K562 (cell line): ENCODE data around the gene S100A1. TPM values are rescaled to one million over a fixed set of nuclear protein-coding genes. Genes with fewer than 3 reads are reported as not detected.

Experiments
- CC2D1A ChIP-seq: fragments of 450-650 bp; IDR thresholded peaks from 2 replicates; pipeline ENCODE4 v1.6.1; 2017; ENCODE audit warnings: mild to moderate bottlenecking
- ETS2 ChIP-seq: IDR thresholded peaks from 2 replicates; pipeline ENCODE4 v1.6.1; 2016; ENCODE audit warnings: borderline replicate concordance, missing genetic modification characterization, mild to moderate bottlenecking, moderate library complexity, missing compliant biosample characterization; ENCODE audit not compliant: poor library complexity, severe bottlenecking
- FOS ChIP-seq: IDR thresholded peaks from 3 replicates; pipeline ENCODE4 v1.6.1; 2011; ENCODE audit not compliant: insufficient read length; ENCODE audit errors: extremely low read depth
- HNRNPK ChIP-seq: fragments of 200-400 bp; formaldehyde crosslinking; IDR thresholded peaks from one replicate; pipeline ENCODE4 v1.6.1; 2018; ENCODE audit warnings: mild to moderate bottlenecking, low read depth, low read length; ENCODE audit not compliant: poor library complexity, severe bottlenecking
- SMAD4 ChIP-seq: fragments of 250-450 bp; sonication (Bioruptor Pico); conservative IDR thresholded peaks from 2 replicates; pipeline ENCODE4 v1.8.0; 2021; ENCODE audit warnings: inconsistent platforms, mild to moderate bottlenecking, moderate library complexity
- SNRNP70 ChIP-seq: fragments of 200-400 bp; formaldehyde crosslinking; optimal IDR thresholded peaks from 2 replicates; pipeline ENCODE3; 2017; ENCODE audit warnings: low read depth, low read length
- SUPT5H ChIP-seq: fragments of 450-650 bp; IDR thresholded peaks from 2 replicates; pipeline ENCODE4 v1.6.1; 2016
- TBL1XR1 ChIP-seq, 2 experiments: IDR thresholded peaks; 2 replicates each; pipeline ENCODE4 v1.6.1; 2012; ENCODE audit warnings: improper control_type of control experiment in 2 of 2, low read length in 2 of 2, mild to moderate bottlenecking in 1 of 2
- ZKSCAN1 ChIP-seq: fragments of 150-350 bp; IDR thresholded peaks from 2 replicates; pipeline ENCODE4 v1.6.1; 2016; ENCODE audit warnings: low read depth, low read length
- ZNF311 ChIP-seq: fragments of 250-450 bp; sonication (Bioruptor Pico); IDR thresholded peaks from 2 replicates; pipeline ENCODE4 v1.4.0; 2020; ENCODE audit warnings: mild to moderate bottlenecking, moderate library complexity
- ZNF778 ChIP-seq: fragments of 450-650 bp; formaldehyde crosslinking; IDR thresholded peaks from 2 replicates; pipeline ENCODE4 v1.4.0; 2020; ENCODE audit warnings: mild to moderate bottlenecking, moderate library complexity
- polyA plus RNA-seq, 8 experiments: library from polyadenylated mRNA; depleted of rRNA in 4 of 8; stranded (reverse) in 5 of 8; unstranded in 3 of 8; fragments of >200 nt; fragmentation: Nextera tagmentation in 2 of 8; fragmentation: Illumina TruSeq in 1 of 8; extraction: Ambion mirVana in 2 of 8; extraction: Trizol in 1 of 8; gene quantifications; 2 replicates each; pipeline versions ENCODE4 v1.2.1 to v1.2.3, GENCODE V29; 2011 to 2014; ENCODE audit warnings: inconsistent platforms in 1 of 8, missing spikeins in 1 of 8
- total RNA-seq, 7 experiments: library from RNA; depleted of rRNA in 6 of 7; stranded (reverse); fragments of >200 nt in 6 of 7; fragmentation: Illumina TruSeq in 2 of 7; extraction: Trizol in 2 of 7; gene quantifications; 2 replicates each; pipeline versions ENCODE4 v1.2.1 to v1.2.3, GENCODE V29; 2011 to 2021; ENCODE audit warnings: low replicate concordance in 1 of 7
- TF ChIP-seq, protein P1 (sequence below): fragments of 450-650 bp; IDR thresholded peaks from 2 replicates; pipeline ENCODE4 v1.6.1; 2017; ENCODE audit warnings: antibody characterized with exemption, mild to moderate bottlenecking
- TF ChIP-seq, protein P2 (sequence below), 2 experiments: fragments of 150-350 bp in 1 of 2; IDR thresholded peaks; 2 replicates each; pipeline ENCODE4 v1.6.1; 2012 to 2016; ENCODE audit warnings: low read depth in 2 of 2, low read length in 2 of 2, mild to moderate bottlenecking in 1 of 2, moderate library complexity in 1 of 2
- TF ChIP-seq, protein P3 (sequence below): sonication (generic); formaldehyde crosslinking; IDR thresholded peaks from 2 replicates; pipeline ENCODE4 v1.8.1; 2023; ENCODE audit warnings: mild to moderate bottlenecking, missing genetic modification reagents
- TF ChIP-seq, protein P4 (sequence below), 2 experiments: fragments of 450-650 bp; conservative IDR thresholded peaks; 2 replicates each; pipeline ENCODE4 v1.6.1; 2017; ENCODE audit warnings: mild to moderate bottlenecking in 2 of 2, moderate library complexity in 2 of 2

The S100A1 gene
- total and polyA plus RNA-seq, 9 of the 15 experiments (the other 6 are each of a cell fraction or from before 2014, with no cell fraction given): 0.44 to 30.1 (median 12.7) TPM

DNA sequence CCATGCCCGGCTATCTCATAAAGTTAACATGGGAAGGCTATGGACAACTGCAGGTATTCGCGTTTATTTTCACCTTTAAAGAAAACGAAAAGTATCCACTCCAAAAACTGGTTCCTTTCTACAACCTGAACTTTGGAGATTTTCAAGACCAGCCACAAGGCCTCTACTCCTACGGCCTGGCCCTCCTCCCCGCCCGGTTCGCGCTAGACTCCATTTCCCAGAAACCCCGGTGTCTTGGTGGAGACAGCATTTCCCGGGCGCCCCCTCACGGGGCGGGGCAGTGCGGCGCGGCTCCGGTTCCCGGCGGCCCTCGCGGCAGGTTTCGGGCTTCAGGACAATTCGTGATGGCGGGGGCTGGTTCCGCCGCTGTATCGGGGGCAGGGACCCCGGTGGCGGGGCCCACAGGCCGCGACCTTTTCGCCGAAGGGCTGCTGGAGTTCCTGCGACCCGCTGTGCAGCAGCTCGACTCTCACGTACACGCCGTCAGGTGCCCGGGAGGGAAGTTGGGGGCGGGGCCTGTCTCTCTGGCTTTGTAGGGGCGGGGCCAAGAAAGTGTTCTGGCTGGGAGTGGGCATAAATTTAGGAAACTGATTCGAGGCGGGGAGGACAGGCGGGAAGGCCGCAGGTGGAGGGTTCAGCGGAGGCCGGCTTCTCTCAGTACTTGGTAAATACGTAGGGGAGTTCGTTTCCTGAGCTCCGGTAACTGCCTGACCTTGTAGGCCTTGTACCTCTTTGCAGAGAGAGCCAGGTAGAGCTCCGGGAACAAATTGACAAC, 30.4 kb downstream of the S100A1 start, which contains the start of gene SNAPIN (continued):
- TF ChIP-seq ETS2: no peak
- TF ChIP-seq HNRNPK: no peak
- no peak for TF ChIP-seq SNRNP70
- TF ChIP-seq ZKSCAN1: no peak
- no peak for TF ChIP-seq FOS
- TF ChIP-seq, protein P1, sequence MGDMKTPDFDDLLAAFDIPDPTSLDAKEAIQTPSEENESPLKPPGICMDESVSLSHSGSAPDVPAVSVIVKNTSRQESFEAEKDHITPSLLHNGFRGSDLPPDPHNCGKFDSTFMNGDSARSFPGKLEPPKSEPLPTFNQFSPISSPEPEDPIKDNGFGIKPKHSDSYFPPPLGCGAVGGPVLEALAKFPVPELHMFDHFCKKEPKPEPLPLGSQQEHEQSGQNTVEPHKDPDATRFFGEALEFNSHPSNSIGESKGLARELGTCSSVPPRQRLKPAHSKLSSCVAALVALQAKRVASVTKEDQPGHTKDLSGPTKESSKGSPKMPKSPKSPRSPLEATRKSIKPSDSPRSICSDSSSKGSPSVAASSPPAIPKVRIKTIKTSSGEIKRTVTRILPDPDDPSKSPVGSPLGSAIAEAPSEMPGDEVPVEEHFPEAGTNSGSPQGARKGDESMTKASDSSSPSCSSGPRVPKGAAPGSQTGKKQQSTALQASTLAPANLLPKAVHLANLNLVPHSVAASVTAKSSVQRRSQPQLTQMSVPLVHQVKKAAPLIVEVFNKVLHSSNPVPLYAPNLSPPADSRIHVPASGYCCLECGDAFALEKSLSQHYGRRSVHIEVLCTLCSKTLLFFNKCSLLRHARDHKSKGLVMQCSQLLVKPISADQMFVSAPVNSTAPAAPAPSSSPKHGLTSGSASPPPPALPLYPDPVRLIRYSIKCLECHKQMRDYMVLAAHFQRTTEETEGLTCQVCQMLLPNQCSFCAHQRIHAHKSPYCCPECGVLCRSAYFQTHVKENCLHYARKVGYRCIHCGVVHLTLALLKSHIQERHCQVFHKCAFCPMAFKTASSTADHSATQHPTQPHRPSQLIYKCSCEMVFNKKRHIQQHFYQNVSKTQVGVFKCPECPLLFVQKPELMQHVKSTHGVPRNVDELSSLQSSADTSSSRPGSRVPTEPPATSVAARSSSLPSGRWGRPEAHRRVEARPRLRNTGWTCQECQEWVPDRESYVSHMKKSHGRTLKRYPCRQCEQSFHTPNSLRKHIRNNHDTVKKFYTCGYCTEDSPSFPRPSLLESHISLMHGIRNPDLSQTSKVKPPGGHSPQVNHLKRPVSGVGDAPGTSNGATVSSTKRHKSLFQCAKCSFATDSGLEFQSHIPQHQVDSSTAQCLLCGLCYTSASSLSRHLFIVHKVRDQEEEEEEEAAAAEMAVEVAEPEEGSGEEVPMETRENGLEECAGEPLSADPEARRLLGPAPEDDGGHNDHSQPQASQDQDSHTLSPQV: peak; percentile 77
- TF ChIP-seq ZNF778 (CRISPR knock-in tag): no peak
- TF ChIP-seq, protein P2, sequence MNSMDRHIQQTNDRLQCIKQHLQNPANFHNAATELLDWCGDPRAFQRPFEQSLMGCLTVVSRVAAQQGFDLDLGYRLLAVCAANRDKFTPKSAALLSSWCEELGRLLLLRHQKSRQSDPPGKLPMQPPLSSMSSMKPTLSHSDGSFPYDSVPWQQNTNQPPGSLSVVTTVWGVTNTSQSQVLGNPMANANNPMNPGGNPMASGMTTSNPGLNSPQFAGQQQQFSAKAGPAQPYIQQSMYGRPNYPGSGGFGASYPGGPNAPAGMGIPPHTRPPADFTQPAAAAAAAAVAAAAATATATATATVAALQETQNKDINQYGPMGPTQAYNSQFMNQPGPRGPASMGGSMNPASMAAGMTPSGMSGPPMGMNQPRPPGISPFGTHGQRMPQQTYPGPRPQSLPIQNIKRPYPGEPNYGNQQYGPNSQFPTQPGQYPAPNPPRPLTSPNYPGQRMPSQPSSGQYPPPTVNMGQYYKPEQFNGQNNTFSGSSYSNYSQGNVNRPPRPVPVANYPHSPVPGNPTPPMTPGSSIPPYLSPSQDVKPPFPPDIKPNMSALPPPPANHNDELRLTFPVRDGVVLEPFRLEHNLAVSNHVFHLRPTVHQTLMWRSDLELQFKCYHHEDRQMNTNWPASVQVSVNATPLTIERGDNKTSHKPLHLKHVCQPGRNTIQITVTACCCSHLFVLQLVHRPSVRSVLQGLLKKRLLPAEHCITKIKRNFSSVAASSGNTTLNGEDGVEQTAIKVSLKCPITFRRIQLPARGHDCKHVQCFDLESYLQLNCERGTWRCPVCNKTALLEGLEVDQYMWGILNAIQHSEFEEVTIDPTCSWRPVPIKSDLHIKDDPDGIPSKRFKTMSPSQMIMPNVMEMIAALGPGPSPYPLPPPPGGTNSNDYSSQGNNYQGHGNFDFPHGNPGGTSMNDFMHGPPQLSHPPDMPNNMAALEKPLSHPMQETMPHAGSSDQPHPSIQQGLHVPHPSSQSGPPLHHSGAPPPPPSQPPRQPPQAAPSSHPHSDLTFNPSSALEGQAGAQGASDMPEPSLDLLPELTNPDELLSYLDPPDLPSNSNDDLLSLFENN (IDR thresholded peaks at IDR 0.05; ENCODE audit: low read depth in 2 of 2, low read length in 2 of 2): no peak
- TF ChIP-seq, protein P3, sequence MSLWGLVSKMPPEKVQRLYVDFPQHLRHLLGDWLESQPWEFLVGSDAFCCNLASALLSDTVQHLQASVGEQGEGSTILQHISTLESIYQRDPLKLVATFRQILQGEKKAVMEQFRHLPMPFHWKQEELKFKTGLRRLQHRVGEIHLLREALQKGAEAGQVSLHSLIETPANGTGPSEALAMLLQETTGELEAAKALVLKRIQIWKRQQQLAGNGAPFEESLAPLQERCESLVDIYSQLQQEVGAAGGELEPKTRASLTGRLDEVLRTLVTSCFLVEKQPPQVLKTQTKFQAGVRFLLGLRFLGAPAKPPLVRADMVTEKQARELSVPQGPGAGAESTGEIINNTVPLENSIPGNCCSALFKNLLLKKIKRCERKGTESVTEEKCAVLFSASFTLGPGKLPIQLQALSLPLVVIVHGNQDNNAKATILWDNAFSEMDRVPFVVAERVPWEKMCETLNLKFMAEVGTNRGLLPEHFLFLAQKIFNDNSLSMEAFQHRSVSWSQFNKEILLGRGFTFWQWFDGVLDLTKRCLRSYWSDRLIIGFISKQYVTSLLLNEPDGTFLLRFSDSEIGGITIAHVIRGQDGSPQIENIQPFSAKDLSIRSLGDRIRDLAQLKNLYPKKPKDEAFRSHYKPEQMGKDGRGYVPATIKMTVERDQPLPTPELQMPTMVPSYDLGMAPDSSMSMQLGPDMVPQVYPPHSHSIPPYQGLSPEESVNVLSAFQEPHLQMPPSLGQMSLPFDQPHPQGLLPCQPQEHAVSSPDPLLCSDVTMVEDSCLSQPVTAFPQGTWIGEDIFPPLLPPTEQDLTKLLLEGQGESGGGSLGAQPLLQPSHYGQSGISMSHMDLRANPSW (CRISPR knock-in tag): no peak
- no peak for TF ChIP-seq CC2D1A
- TF ChIP-seq TBL1XR1 (IDR thresholded peaks at IDR 0.05; ENCODE audit: low read length in 2 of 2): no peak; a peak in 1 of 4 replicates
- peak; percentile 86 for TF ChIP-seq SUPT5H
- TF ChIP-seq ZNF311: no peak
- peak; percentile 31; the same call in 1 of the 2 replicates for TF ChIP-seq SMAD4 (CRISPR knock-in tag)
- TF ChIP-seq, protein P4, sequence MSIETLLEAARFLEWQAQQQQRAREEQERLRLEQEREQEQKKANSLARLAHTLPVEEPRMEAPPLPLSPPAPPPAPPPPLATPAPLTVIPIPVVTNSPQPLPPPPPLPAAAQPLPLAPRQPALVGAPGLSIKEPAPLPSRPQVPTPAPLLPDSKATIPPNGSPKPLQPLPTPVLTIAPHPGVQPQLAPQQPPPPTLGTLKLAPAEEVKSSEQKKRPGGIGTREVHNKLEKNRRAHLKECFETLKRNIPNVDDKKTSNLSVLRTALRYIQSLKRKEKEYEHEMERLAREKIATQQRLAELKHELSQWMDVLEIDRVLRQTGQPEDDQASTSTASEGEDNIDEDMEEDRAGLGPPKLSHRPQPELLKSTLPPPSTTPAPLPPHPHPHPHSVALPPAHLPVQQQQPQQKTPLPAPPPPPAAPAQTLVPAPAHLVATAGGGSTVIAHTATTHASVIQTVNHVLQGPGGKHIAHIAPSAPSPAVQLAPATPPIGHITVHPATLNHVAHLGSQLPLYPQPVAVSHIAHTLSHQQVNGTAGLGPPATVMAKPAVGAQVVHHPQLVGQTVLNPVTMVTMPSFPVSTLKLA (conservative IDR thresholded peaks at IDR 0.05): peak; percentile 64 to 84
